ENCODE results near the gene OBP2A.

GRCh38 chr9:135554718-135555117 is 8.8 kb downstream of the OBP2A start:
- no peak for TF ChIP-seq POLR2A (IDR thresholded peaks at IDR 0.05)
- TF ChIP-seq POLR2AphosphoS5 (IDR thresholded peaks at IDR 0.05): no peak
- TF ChIP-seq, protein P1, sequence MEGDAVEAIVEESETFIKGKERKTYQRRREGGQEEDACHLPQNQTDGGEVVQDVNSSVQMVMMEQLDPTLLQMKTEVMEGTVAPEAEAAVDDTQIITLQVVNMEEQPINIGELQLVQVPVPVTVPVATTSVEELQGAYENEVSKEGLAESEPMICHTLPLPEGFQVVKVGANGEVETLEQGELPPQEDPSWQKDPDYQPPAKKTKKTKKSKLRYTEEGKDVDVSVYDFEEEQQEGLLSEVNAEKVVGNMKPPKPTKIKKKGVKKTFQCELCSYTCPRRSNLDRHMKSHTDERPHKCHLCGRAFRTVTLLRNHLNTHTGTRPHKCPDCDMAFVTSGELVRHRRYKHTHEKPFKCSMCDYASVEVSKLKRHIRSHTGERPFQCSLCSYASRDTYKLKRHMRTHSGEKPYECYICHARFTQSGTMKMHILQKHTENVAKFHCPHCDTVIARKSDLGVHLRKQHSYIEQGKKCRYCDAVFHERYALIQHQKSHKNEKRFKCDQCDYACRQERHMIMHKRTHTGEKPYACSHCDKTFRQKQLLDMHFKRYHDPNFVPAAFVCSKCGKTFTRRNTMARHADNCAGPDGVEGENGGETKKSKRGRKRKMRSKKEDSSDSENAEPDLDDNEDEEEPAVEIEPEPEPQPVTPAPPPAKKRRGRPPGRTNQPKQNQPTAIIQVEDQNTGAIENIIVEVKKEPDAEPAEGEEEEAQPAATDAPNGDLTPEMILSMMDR (IDR thresholded peaks at IDR 0.05): no peak

Measured in suprapubic skin (tissue), 4 donors.